ENCODE data around the gene FAM89B. TPM values are rescaled to one million over a fixed set of nuclear protein-coding genes. Genes with fewer than 3 reads are reported as not detected.

The FAM89B gene
- total and polyA plus RNA-seq, 2 donors (not counting 3 experiments of a cell fraction or from before 2014, with no cell fraction given) = 63.1 to 153 TPM

- peaks cover 57% of the 10 kb centered on the region for H3K4me1 ChIP-seq (ENCODE audit: control insufficient read depth, extremely low read depth, insufficient read depth, low read length)
- dilution Hi-C loops (cut with MboI; ENCODE audit: extremely low pct_ligation_motif_present, low sequenced_read_pairs) (no loop called here), intact Hi-C loops (cut with micrococcal nuclease) (loop anchor here (1.0 kb wide), 2 partner anchors 11 to 39 kb away; partner anchors contain the start of gene FAM89B)
- BruUV-seq (replicated peaks) = no TSS peak
- no peaks in the 10 kb centered on the region for H3K9me1 ChIP-seq (replicated peaks; ENCODE audit: control insufficient read depth, extremely low read depth, insufficient read depth, low read length)
- no peaks in the 10 kb centered on the region for H3K9me3 ChIP-seq (replicated peaks; ENCODE audit: control insufficient read depth, insufficient read depth, low read length)
- DNase-seq (ENCODE audit: low read depth, low spot score) = peak; percentile 90
- peak overlapping the region; percentile 85 for H3K27ac ChIP-seq (ENCODE audit: insufficient read depth, low read depth, low read length)
- H2AFZ ChIP-seq (ENCODE audit: low read depth, low read length) = no peak overlapping the region
- peaks cover 64% of the 10 kb centered on the region for H3K79me2 ChIP-seq (ENCODE audit: control insufficient read depth, insufficient read depth, low read length)
- no peaks in the 10 kb centered on the region for H4K20me1 ChIP-seq (replicated peaks; ENCODE audit: control insufficient read depth, extremely low read depth, insufficient read depth, low read length)
- H3K9ac ChIP-seq (replicated peaks; ENCODE audit: extremely low read depth, insufficient read depth, low read length) = peak overlapping the region; percentile 69
- H3K27me3 ChIP-seq (ENCODE audit: control insufficient read depth in 2 of 2, insufficient read depth in 2 of 2, low read length in 2 of 2) = no peaks in the 10 kb centered on the region
- TF ChIP-seq EZH2 (IDR thresholded peaks at IDR 0.05; ENCODE audit: borderline replicate concordance, low read depth, low read length, severe bottlenecking) (no peak), POLR2AphosphoS5 (IDR thresholded peaks at IDR 0.05; ENCODE audit: insufficient read depth, low read depth, low read length) (peak; percentile 55)
- H3K4me2 ChIP-seq (ENCODE audit: insufficient read depth, low read length) = peak overlapping the region; percentile 88
- CTCF ChIA-PET = interaction anchor here (0.7 to 6.2 kb wide), 5 partner anchors 8 to 70 kb away, joined by 3 to 54 read pairs (median 5); partner anchors contain the start of gene KCNK7
- FAIRE-seq = peak; percentile 99
- POLR2A ChIA-PET = no interaction called here
- peaks cover 4 to 25% of the 10 kb centered on the region in 2 experiments for H3K36me3 ChIP-seq (ENCODE audit: control insufficient read depth in 2 of 2, extremely low read depth in 1 of 2, insufficient read depth in 2 of 2, low read length in 2 of 2)
- H3K4me3 ChIP-seq (replicated peaks in 1 of 3; ENCODE audit: insufficient read depth in 1 of 3, low read depth in 1 of 3, low read length in 3 of 3) = peak overlapping the region; percentile 44 to 81 (median 81)
Observed at GRCh38 chr11:65611028-65611757, 38.9 kb downstream of the FAM89B start.

- dilution Hi-C loops (cut with MboI; ENCODE audit: extremely low pct_ligation_motif_present, low sequenced_read_pairs) = no loop called here
- Histone ChIP-seq H3K4me3 (replicated peaks in 1 of 3; ENCODE audit: insufficient read depth in 1 of 3, low read depth in 1 of 3, low read length in 3 of 3) (peak overlapping the region; percentile 81 to 87 (median 81)), H3K4me2 (ENCODE audit: insufficient read depth, low read length) (peak overlapping the region; percentile 88), H3K27me3 (ENCODE audit: control insufficient read depth in 2 of 2, insufficient read depth in 2 of 2, low read length in 2 of 2) (no peaks in the 10 kb centered on the region), H3K9me3 (replicated peaks; ENCODE audit: control insufficient read depth, insufficient read depth, low read length) (no peaks in the 10 kb centered on the region), H4K20me1 (replicated peaks; ENCODE audit: control insufficient read depth, extremely low read depth, insufficient read depth, low read length) (no peaks in the 10 kb centered on the region), H3K36me3 (ENCODE audit: control insufficient read depth in 2 of 2, extremely low read depth in 1 of 2, insufficient read depth in 2 of 2, low read length in 2 of 2) (peaks cover 4 to 23% of the 10 kb centered on the region in 2 experiments), H3K9ac (replicated peaks; ENCODE audit: extremely low read depth, insufficient read depth, low read length) (peak overlapping the region; percentile 69), H2AFZ (ENCODE audit: low read depth, low read length) (no peak overlapping the region), H3K27ac (ENCODE audit: insufficient read depth, low read depth, low read length) (peak overlapping the region; percentile 85), H3K9me1 (replicated peaks; ENCODE audit: control insufficient read depth, extremely low read depth, insufficient read depth, low read length) (no peaks in the 10 kb centered on the region), H3K79me2 (ENCODE audit: control insufficient read depth, insufficient read depth, low read length) (peaks cover 72% of the 10 kb centered on the region), H3K4me1 (ENCODE audit: control insufficient read depth, extremely low read depth, insufficient read depth, low read length) (peaks cover 61% of the 10 kb centered on the region)
- intact Hi-C loops (cut with micrococcal nuclease) = loop anchor here (1.0 kb wide), 2 partner anchors 12 to 40 kb away; partner anchors contain the start of gene FAM89B
- CTCF ChIA-PET = interaction anchor here (1.6 to 6.2 kb wide), 4 partner anchors 17 to 26 kb away, joined by 4 to 54 read pairs (median 5); partner anchors contain the start of genes KCNK7 and SIPA1
- DNase-seq (ENCODE audit: low read depth, low spot score) (peak; percentile 84), FAIRE-seq (peak; percentile 58)
- no peak for TF ChIP-seq GATA2 (IDR thresholded peaks at IDR 0.05; ENCODE audit: insufficient read depth, insufficient read length, low read depth, low read length)
- no peak for TF ChIP-seq MYC (IDR thresholded peaks at IDR 0.05; ENCODE audit: low read depth, low read length)
- no peak for TF ChIP-seq MAX (IDR thresholded peaks at IDR 0.05; ENCODE audit: insufficient read depth, insufficient read length)
- no peak for TF ChIP-seq EZH2 (IDR thresholded peaks at IDR 0.05; ENCODE audit: borderline replicate concordance, low read depth, low read length, severe bottlenecking)
- TF ChIP-seq POLR2AphosphoS5 (IDR thresholded peaks at IDR 0.05; ENCODE audit: insufficient read depth, low read depth, low read length) = no peak
- TF ChIP-seq POLR2A (IDR thresholded peaks at IDR 0.05; ENCODE audit: low read depth, low read length) = peak; percentile 72
- TF ChIP-seq, protein P1, sequence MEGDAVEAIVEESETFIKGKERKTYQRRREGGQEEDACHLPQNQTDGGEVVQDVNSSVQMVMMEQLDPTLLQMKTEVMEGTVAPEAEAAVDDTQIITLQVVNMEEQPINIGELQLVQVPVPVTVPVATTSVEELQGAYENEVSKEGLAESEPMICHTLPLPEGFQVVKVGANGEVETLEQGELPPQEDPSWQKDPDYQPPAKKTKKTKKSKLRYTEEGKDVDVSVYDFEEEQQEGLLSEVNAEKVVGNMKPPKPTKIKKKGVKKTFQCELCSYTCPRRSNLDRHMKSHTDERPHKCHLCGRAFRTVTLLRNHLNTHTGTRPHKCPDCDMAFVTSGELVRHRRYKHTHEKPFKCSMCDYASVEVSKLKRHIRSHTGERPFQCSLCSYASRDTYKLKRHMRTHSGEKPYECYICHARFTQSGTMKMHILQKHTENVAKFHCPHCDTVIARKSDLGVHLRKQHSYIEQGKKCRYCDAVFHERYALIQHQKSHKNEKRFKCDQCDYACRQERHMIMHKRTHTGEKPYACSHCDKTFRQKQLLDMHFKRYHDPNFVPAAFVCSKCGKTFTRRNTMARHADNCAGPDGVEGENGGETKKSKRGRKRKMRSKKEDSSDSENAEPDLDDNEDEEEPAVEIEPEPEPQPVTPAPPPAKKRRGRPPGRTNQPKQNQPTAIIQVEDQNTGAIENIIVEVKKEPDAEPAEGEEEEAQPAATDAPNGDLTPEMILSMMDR (IDR thresholded peaks at IDR 0.05; ENCODE audit: extremely low read depth in 1 of 2, insufficient read depth in 1 of 2, low read depth in 1 of 2, low read length in 2 of 2) = no peak
- no peak for TF ChIP-seq JUN (IDR thresholded peaks at IDR 0.05; ENCODE audit: borderline replicate concordance, insufficient read depth, insufficient read length, low read depth)
- POLR2A ChIA-PET = no interaction called here
- BruUV-seq (replicated peaks) = no TSS peak
Observed at GRCh38 chr11:65611758-65612603, 39.6 kb downstream of the FAM89B start.

Data from endothelial cell of umbilical vein (primary cell).